ENCODE results near the gene FCGR3A.

Gene FCGR3A

DNA sequence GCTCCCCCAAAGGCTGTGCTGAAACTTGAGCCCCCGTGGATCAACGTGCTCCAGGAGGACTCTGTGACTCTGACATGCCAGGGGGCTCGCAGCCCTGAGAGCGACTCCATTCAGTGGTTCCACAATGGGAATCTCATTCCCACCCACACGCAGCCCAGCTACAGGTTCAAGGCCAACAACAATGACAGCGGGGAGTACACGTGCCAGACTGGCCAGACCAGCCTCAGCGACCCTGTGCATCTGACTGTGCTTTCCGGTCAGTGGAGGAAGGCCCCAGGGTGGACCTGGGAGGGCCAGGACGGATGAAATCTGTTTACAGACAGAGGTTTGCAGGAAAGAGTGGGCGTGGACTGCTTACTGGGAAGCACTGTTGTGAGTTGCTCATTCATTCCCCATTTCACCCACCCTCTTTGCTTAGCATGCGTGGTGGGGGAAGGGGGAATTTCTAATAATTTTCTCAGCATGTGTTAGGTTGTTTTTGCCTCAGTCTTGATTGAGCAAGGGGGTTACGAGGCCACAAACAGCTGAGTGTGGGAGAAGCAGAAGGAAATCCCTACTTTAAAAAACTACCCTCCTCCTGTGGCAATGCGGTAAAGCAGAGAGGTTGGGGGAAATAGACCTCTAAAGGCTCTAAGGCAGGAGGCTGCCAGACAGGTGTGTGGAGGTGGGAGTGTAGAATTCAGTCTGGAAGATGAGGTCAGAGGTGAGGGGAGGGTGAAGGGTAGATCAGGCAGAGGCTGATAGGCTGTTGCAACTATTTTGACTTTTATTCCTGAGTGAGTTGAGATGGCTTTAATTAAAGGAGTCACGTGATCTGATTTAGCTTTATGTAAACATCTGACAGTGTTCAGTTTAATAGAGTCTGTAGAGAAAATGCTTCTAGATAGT lies 43.0 kb downstream of the FCGR3A start:
- ChIA-PET POLR2A (ENCODE audit: low non-redundant PET) (no interaction called here), CTCF (no interaction called here)
- no peak for DNase-seq (ENCODE audit: low spot score)
- H3K27ac ChIP-seq: no peak overlapping the region
- TF ChIP-seq, protein P1, sequence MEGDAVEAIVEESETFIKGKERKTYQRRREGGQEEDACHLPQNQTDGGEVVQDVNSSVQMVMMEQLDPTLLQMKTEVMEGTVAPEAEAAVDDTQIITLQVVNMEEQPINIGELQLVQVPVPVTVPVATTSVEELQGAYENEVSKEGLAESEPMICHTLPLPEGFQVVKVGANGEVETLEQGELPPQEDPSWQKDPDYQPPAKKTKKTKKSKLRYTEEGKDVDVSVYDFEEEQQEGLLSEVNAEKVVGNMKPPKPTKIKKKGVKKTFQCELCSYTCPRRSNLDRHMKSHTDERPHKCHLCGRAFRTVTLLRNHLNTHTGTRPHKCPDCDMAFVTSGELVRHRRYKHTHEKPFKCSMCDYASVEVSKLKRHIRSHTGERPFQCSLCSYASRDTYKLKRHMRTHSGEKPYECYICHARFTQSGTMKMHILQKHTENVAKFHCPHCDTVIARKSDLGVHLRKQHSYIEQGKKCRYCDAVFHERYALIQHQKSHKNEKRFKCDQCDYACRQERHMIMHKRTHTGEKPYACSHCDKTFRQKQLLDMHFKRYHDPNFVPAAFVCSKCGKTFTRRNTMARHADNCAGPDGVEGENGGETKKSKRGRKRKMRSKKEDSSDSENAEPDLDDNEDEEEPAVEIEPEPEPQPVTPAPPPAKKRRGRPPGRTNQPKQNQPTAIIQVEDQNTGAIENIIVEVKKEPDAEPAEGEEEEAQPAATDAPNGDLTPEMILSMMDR (conservative IDR thresholded peaks at IDR 0.05; ENCODE audit: low read depth): no peak

DNA sequence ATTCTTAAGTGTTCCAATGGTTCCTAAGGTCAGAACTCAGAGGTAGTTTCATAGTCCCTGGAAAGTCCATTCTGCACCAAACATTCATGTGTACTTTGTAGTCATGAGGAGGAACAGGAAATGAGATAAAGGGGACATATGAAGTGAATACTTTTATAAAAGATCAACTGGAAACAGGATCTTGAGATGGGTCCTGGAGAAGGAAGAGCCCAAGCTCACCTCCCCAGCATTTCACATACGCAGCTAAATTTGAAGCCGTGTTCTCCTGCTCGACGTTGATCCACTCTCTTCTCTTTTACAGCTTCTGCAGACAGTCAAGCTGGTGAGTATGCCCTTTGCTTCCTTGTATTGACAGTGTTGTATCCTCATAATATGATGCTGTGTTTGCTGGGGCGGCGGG lies 43.9 kb downstream of the FCGR3A start:
- TF ChIP-seq, protein P1 (conservative IDR thresholded peaks at IDR 0.05; ENCODE audit: low read depth): no peak
- ChIA-PET POLR2A (ENCODE audit: low non-redundant PET) (no interaction called here), CTCF (interaction anchor here (0.7 kb wide), 1 partner anchor 175 kb away, joined by 4 read pairs; no protein-coding TSS in a partner anchor)

DNA sequence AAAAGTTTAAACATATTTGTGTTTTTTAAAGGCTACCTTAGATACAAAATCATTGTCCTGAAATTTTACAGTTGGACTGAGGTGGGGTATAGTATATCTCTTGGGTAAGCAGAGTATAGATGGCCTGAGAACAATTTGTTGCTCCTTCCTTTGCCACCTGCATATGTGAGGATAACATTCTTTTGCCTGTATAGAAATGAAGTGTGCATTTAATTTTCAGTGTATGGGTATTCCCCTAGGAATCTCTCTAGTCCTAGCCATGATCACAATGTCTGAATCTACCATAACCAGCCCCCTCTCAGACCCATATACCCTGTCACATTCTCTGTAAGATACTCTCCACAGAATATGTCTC lies 46.2 kb downstream of the FCGR3A start:
- TF ChIP-seq, protein P1 (conservative IDR thresholded peaks at IDR 0.05; ENCODE audit: low read depth): no peak
- no peak for DNase-seq (ENCODE audit: low spot score)
- POLR2A ChIA-PET (ENCODE audit: low non-redundant PET): no interaction called here
- CTCF ChIA-PET: no interaction called here
- H3K27ac ChIP-seq: no peak overlapping the region

More for the DNA sequence above, 43.9 kb downstream of the FCGR3A start:
- no peak overlapping the region for H3K27ac ChIP-seq
- DNase-seq (ENCODE audit: low spot score): no peak

DNA sequence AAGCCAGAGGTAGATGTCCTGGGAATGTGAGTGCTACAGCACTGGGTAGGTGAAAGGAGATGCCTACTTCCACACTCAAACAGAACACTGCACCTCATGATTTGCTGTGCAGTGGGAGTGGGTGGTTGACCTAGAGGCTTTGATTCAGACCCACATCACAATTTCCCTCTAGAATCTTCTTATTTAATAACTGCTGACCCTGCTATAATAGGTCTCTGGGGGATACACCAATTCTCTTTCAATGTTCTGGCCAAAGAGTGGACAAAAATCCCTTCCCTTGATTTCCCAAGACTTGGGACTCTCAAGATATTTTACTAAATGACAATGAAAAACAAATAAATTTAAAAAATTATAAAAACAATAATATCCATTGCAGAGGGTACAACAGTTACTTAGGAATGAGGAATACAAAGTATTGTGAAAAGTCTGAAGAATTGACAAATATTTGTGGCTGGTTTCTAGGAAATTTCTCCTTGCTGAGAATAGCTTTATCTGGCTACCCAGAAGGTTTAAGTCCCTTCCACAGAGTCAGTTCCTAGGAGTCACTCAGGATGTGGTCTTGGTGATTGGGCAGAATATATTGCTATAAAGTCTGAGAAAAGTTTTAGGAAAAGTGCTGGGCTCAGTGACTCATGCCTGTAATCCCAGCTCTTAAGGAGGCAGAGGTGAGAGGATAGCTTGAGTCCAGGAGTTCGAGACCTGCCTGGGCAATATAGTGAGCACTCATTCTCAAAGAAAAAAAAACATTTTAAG lies 46.8 kb downstream of the FCGR3A start:
- no peak for DNase-seq (ENCODE audit: low spot score)
- H3K27ac ChIP-seq: no peak overlapping the region
- TF ChIP-seq, protein P1 (conservative IDR thresholded peaks at IDR 0.05; ENCODE audit: low read depth): no peak
- CTCF ChIA-PET: interaction anchor here (0.6 kb wide), 1 partner anchor 95 kb away, joined by 3 read pairs; no protein-coding TSS in a partner anchor
- POLR2A ChIA-PET (ENCODE audit: low non-redundant PET): no interaction called here

DNA sequence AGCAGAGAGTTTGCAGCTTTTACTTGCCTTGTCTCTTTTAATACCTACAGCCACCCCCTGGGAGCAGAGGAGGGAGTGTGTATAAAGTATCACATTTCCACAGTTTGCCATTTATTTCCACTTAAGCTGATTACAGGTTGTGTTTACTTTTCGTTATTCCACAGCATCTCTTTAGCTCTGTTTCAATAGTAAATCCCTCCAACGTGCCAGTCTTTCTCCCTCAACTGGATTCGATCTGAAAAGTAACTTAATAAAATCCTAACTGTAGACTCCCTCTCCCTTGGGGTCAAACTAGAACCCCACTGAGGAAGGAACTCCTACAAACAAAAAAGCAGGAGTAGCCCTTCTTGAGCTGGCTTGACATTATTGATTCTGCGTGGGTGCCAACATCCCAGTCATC lies 47.4 kb downstream of the FCGR3A start:
- DNase-seq (ENCODE audit: low spot score): no peak
- H3K27ac ChIP-seq: no peak overlapping the region
- TF ChIP-seq, protein P1 (conservative IDR thresholded peaks at IDR 0.05; ENCODE audit: low read depth): no peak
- POLR2A ChIA-PET (ENCODE audit: low non-redundant PET): no interaction called here
- CTCF ChIA-PET: interaction anchor here (0.6 kb wide), 1 partner anchor 95 kb away, joined by 3 read pairs; no protein-coding TSS in a partner anchor

DNA sequence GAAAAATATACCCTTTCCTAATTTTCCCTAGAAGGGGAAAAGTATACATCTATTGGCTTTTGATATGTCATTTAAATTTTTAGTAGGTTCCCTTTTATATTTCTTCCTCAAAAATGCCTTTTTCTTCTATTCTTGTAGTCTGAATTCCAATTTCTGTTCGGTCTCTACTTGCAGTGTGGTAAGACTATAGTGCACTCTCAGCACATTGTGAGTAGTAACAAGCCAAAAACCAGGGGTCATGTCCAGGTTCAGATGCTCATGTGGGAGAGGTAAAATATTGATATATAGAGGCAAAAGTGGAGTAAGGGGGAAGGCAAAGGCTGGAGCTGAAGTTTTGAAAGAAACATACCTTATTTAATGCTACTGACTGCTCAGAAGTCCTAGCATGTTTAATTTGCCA lies 48.4 kb downstream of the FCGR3A start:
- H3K27ac ChIP-seq: no peak overlapping the region
- CTCF ChIA-PET: no interaction called here
- POLR2A ChIA-PET (ENCODE audit: low non-redundant PET): no interaction called here
- TF ChIP-seq, protein P1 (conservative IDR thresholded peaks at IDR 0.05; ENCODE audit: low read depth): no peak
- DNase-seq (ENCODE audit: low spot score): no peak
